ENCODE results near the gene UFSP2. TPM values are rescaled to one million over a fixed set of nuclear protein-coding genes. Genes with fewer than 3 reads are reported as not detected.

UFSP2 gene
- total RNA-seq, 4 donors from 2014 or later: 36.7 to 49.0 (median 40.6) TPM

- H3K36me3 ChIP-seq: peaks cover 0 to 35% (median 11%) of the 10 kb centered on the region in 4 donors
- 83% methylated on average over 3 of the region's 3 CpGs for WGBS
- TF ChIP-seq POLR2A (IDR thresholded peaks at IDR 0.05; ENCODE audit: low read depth) (no peak), EP300 (IDR thresholded peaks at IDR 0.05) (no peak), POLR2AphosphoS5 (IDR thresholded peaks at IDR 0.05) (no peak), CTCF (IDR thresholded peaks at IDR 0.05) (no peak)
These were observed 63.9 kb downstream of the UFSP2 start for GRCh38 chr4:185361872-185362271.

GRCh38 chr4:185359767-185360446 lies 65.9 kb downstream of the UFSP2 start:
- no peaks in the 10 kb centered on the region for H3K27me3 ChIP-seq

More at GRCh38 chr4:185361872-185362271, 63.9 kb downstream of the UFSP2 start:
- Histone ChIP-seq H3K9me3 (no peaks in the 10 kb centered on the region), H3K27ac (replicated peaks in 1 of 4) (no peak overlapping the region), H3K27me3 (no peaks in the 10 kb centered on the region), H3K4me3 (no peak overlapping the region), H3K4me1 (peaks cover 0 to 4% (median 0%) of the 10 kb centered on the region in 4 donors)
- no peak for DNase-seq (ENCODE audit: extremely low spot score)
- intact Hi-C loops (cut with DNase I): no loop called here

GRCh38 chr4:185358959-185359358 lies 66.8 kb downstream of the UFSP2 start:
- H3K27ac ChIP-seq (replicated peaks in 1 of 4): no peak overlapping the region
- H3K4me3 ChIP-seq: no peak overlapping the region
- intact Hi-C loops (cut with DNase I): no loop called here
- H3K9me3 ChIP-seq: no peaks in the 10 kb centered on the region
- no peaks in the 10 kb centered on the region for H3K27me3 ChIP-seq
- no peak for DNase-seq (ENCODE audit: extremely low spot score)
- peaks cover 0 to 50% (median 21%) of the 10 kb centered on the region in 4 donors for H3K36me3 ChIP-seq
- H3K4me1 ChIP-seq: peaks cover 0 to 4% (median 0%) of the 10 kb centered on the region in 4 donors
- WGBS: 87% methylated on average over 4 of the region's 4 CpGs
- TF ChIP-seq EP300 (IDR thresholded peaks at IDR 0.05) (no peak), POLR2A (IDR thresholded peaks at IDR 0.05; ENCODE audit: low read depth) (no peak), CTCF (IDR thresholded peaks at IDR 0.05) (no peak), POLR2AphosphoS5 (IDR thresholded peaks at IDR 0.05) (no peak)

More at GRCh38 chr4:185359767-185360446, 65.9 kb downstream of the UFSP2 start:
- no peak overlapping the region for H3K27ac ChIP-seq (replicated peaks in 1 of 4)
- peaks cover 0 to 4% (median 0%) of the 10 kb centered on the region in 4 donors for H3K4me1 ChIP-seq
- peaks cover 0 to 41% (median 12%) of the 10 kb centered on the region in 4 donors for H3K36me3 ChIP-seq
- intact Hi-C loops (cut with DNase I): no loop called here
- TF ChIP-seq POLR2A (IDR thresholded peaks at IDR 0.05; ENCODE audit: low read depth) (no peak), CTCF (IDR thresholded peaks at IDR 0.05) (no peak), POLR2AphosphoS5 (IDR thresholded peaks at IDR 0.05) (no peak), EP300 (IDR thresholded peaks at IDR 0.05) (no peak)
- H3K9me3 ChIP-seq: no peaks in the 10 kb centered on the region
- WGBS: 95% methylated on average over 8 of the region's 8 CpGs
- no peak for DNase-seq (ENCODE audit: extremely low spot score)
- no peak overlapping the region for H3K4me3 ChIP-seq

- H3K4me3 ChIP-seq: no peak overlapping the region
- no peaks in the 10 kb centered on the region for H3K9me3 ChIP-seq
- intact Hi-C loops (cut with DNase I): no loop called here
- H3K27ac ChIP-seq (replicated peaks in 1 of 4): no peak overlapping the region
- no peaks in the 10 kb centered on the region for H3K27me3 ChIP-seq
- DNase-seq (ENCODE audit: extremely low spot score): no peak
- H3K4me1 ChIP-seq: peaks cover 0 to 4% (median 0%) of the 10 kb centered on the region in 4 donors
- peaks cover 2 to 55% (median 25%) of the 10 kb centered on the region in 4 donors for H3K36me3 ChIP-seq
- 77% methylated on average over 4 of the region's 4 CpGs for WGBS
- no peak for TF ChIP-seq POLR2AphosphoS5 (IDR thresholded peaks at IDR 0.05)
- no peak for TF ChIP-seq EP300 (IDR thresholded peaks at IDR 0.05)
- TF ChIP-seq POLR2A (IDR thresholded peaks at IDR 0.05; ENCODE audit: low read depth): no peak
- no peak for TF ChIP-seq CTCF (IDR thresholded peaks at IDR 0.05)
These were observed 67.2 kb downstream of the UFSP2 start for GRCh38 chr4:185358514-185358913.
